GM19467 (cell line): Measurements from ENCODE around the gene SLC35A3.
"Not testable (repeated sequence)": the region's sequence is repeated elsewhere in the genome, so short reads cannot be mapped to it uniquely, and the experiment has no call there.

Experiments used
- ATAC-seq: cut with Tn5 transposase; IDR thresholded peaks from one replicate; pipeline ENCODE4 v1.9.1; 2021; ENCODE audit warnings: mild to moderate bottlenecking, moderate library complexity; ENCODE audit not compliant: unreplicated experiment

Gene SLC35A3

GRCh38 chr1:99969729-99970621 is at the start of gene SLC35A3:
Gene SLC35A3 (plus strand): TSS chr1:99969996. CDS start chr1:99993555, 23,559 bp downstream.
- ATAC-seq = peak; percentile 83

DNA sequence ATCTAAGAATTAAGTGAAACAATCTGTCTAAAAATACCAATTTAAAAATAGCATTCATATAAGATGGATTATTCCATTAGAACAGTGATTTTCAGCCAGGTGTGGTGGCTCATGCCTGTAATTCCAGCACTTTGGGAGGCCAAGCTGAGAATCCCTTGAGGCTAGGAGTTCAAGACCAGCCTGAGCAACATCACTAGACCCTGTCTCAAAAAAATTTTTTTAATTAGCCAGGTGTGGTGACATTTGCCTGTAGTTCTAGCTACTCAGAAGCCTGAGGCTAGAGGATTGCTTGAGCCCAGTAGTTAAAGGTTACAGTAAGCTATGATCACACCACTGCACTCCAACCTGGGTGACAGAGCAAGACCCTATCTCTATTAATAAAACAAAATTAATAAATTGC is 35.0 kb upstream of the SLC35A3 start:
- no peak for ATAC-seq

DNA sequence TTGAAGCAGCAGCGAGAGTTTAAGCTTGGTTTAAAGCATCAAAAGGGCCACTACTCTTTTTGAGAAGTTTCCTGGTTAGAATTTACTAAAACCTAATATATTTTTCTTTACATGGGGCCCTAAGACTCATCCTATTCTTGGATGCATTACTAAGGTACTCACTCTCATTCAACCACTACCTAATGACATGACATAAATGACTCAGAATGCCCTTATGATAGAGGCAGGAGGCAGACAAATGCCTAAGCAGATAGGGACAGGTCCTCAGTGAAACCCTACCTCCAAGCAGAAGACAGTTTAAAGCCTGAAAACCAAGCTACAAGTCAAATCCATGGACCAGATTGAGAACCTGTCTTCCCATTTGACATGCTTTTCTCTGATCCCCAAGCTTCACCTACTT is 34.3 kb upstream of the SLC35A3 start:
- ATAC-seq = no peak

DNA sequence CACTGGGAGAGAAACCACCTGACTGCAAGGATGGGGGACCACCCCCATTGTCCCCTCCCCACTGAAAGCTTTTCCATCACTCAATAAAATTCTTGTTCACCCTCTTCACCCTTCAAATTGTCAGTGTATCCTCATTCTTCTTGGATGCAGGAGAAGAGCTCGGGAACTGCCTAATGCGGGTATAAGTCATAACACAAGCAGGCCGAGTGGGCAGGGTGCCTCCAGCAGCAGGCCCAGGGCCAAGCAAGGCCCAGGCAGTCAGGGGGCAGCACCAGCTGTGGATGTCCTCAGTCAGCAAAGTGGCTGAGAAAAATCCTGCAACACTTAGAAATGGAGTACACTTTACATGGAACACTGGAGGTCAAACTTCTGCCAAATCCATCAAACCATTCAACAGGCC is 33.7 kb upstream of the SLC35A3 start:
- ATAC-seq = no peak

- ATAC-seq = no peak
These were observed 27.1 kb upstream of the SLC35A3 start for GRCh38 chr1:99942723-99943122.

DNA sequence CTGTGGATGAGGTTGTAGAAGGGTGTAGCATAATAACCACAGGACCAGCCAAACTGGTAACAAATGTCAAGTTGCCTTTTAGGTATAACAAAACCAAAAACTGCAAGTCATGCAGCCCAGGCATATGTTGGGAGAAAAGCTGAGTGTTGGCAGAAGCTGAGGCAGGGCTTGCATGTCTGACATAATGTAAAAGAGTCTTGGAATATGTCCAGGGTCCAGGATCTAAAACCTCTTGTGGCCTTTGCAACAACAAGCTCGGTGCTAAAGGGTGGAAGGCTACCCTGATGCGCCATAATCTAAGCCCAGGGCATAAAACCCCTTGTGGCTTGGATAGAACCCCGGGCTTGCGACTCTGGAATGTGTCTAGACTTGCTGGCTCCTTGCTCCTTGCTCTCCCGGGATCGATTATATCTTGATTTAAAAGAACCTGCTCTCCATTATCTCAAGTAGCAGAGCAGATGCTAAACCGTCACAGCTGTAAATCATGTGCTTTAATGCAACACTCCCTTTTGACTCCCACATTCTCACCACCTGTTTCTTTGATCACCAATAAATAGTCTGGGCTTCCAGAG is 26.5 kb upstream of the SLC35A3 start:
- ATAC-seq = no peak

DNA sequence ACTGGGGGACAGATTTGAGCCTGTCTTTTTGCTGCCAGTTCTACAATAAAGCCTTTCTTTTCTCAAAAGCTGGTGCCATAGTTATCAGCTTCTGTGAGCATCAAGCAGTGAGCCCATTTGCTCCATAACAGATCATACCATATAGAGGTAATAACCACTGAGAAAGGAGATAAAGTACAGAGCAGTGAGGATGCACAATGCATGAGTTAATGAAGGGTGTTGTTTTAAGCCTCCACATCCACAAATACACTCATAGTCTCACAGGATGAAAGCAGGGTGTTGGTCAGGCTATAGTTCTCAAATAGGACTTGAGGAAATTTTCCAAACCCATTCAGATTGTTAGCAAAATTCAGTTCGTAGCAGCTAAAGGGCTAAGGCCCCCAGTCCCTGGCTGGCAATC is 25.6 kb upstream of the SLC35A3 start:
- ATAC-seq = no peak

GRCh38 chr1:99945174-99945573 is 24.6 kb upstream of the SLC35A3 start:
- ATAC-seq = no peak

DNA sequence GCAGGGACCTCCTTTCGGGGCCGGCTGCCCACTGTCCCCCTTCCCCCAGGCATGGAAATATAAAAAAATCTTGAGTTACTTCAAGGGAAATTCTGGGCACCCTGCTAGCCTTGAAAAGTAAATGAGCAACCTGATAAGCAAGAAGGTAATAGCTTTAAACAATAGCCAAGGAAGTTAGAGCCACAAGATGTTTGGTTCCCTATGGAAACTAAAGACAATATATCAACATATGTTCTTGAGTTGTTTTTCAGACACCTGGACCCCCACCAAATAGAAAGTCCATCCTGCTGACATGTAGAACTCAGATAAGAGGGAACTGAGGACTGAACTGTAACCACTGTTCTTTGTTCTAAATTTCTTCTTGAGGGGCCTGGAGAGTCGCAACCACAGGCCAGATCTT is 19.3 kb upstream of the SLC35A3 start:
- ATAC-seq = no peak

- no peak for ATAC-seq
These were observed 17.3 kb upstream of the SLC35A3 start for GRCh38 chr1:99952522-99952921.

DNA sequence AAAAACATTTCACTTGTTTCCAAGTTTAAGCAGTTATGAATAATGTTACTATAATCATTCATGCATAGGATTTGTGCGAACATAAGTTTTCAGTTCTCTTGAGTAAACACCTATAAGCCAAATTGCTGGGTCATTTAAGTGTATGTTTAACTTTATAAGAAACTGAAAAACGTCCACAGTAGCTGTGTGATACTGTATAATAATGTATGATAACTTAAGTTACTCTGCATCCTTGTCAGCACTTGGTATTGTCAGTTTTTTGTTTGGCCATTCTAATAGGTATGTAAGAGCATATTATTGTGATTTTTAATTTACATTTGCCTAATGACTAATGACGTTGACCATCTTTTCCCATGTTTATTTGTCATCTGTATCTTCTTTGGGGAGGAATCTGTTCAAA is 14.4 kb upstream of the SLC35A3 start:
- no peak for ATAC-seq

- no peak for ATAC-seq
These were observed 13.0 kb upstream of the SLC35A3 start for GRCh38 chr1:99956755-99957154.

DNA sequence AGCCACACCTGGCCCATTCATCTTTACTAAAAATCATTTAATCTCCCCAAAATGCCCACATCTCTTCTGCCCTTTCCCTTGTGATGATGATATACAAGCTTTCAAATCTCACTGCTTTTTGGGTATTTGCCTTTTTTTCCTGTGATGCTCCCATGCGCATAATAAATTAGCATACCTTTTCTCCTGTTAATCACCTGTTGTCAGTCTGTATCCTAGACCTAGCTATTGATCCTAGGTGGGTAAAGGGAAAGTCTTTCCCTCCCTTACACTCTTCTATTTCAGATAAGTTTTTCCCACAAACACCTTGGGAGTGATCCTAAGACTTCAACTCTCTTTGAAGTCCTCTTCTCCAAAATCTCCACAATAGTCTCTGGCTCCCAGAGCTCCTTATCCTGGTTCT is 12.0 kb upstream of the SLC35A3 start:
- no peak for ATAC-seq

GRCh38 chr1:99959189-99959705 is 10.5 kb upstream of the SLC35A3 start:
- ATAC-seq = not testable (repeated sequence)

DNA sequence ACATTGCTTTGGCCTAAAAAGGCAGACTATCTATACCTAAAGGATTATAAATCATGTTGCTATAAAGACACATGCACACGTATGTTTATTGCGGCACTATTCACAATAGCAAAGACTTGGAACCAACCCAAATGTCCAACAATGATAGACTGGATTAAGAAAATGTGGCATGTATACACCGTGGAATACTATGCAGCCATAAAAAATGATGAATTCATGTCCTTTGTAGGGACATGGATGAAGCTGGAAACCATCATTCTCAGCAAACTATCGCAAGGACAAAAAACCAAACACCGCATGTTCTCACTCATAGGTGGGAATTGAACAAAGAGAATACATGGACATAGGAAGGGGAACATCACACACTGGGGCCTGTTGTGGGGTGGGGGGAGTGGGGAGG is 9.5 kb upstream of the SLC35A3 start:
- not testable (repeated sequence) for ATAC-seq

- ATAC-seq = no peak
These were observed 6.6 kb upstream of the SLC35A3 start for GRCh38 chr1:99963041-99963795.

DNA sequence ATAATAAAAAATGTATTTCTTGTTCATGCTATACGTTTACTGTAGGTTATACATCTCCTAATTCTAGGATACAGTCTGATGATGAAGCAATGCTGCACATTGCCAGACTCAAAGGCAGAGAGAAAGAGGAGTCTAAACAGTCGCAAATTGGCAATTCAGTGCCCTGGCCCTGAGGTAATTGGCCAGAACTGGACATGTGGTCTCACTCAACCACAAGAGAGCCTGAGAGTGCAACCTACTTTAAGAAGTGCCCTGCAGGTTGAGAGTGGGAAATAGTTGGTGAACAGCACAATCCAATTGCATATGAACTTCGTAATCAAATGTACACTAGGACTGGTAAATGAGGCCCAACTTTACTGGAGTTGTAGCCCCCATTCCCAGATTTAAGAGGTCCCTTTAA is 5.0 kb upstream of the SLC35A3 start:
- ATAC-seq = no peak

- ATAC-seq = no peak
These were observed 4.0 kb upstream of the SLC35A3 start for GRCh38 chr1:99965646-99966375.

GRCh38 chr1:99968214-99968613 is 1.6 kb upstream of the SLC35A3 start:
- no peak for ATAC-seq

GRCh38 chr1:99969260-99969728 is 502 bp upstream of the SLC35A3 start:
- peak; percentile 8 for ATAC-seq
